CD4-positive, alpha-beta T cell treated with Interleukin-17A for 1 hour (primary cell): ENCODE data around the gene TBC1D22A.

ENCODE experiments used
- DNase-seq: peaks from one replicate; pipeline ENCODE4 v3.0.0-alpha.2; 2020

The TBC1D22A gene

GRCh38 chr22:46891382-46891951 is 129.0 kb downstream of the TBC1D22A start:
- no peak for DNase-seq

GRCh38 chr22:46892866-46893265 is 130.4 kb downstream of the TBC1D22A start:
- DNase-seq: no peak

GRCh38 chr22:46893281-46894020 is 131.0 kb downstream of the TBC1D22A start:
- DNase-seq: no peak

- no peak for DNase-seq
Observed at GRCh38 chr22:46894081-46894671, 131.7 kb downstream of the TBC1D22A start.

- DNase-seq: no peak
Observed at GRCh38 chr22:46894851-46895640, 132.6 kb downstream of the TBC1D22A start.

GRCh38 chr22:46895753-46896152 is 133.3 kb downstream of the TBC1D22A start:
- no peak for DNase-seq

GRCh38 chr22:46896166-46896565 is 133.7 kb downstream of the TBC1D22A start:
- no peak for DNase-seq

GRCh38 chr22:46896568-46897245 is 134.3 kb downstream of the TBC1D22A start:
- no peak for DNase-seq

- peak; percentile 4 for DNase-seq
Observed at GRCh38 chr22:46897246-46897623, 134.8 kb downstream of the TBC1D22A start.

- DNase-seq: no peak
Observed at GRCh38 chr22:46900549-46900948, 138.1 kb downstream of the TBC1D22A start.

- no peak for DNase-seq
Observed at GRCh38 chr22:46902436-46902835, 140.0 kb downstream of the TBC1D22A start.

GRCh38 chr22:46902998-46903916 is 140.8 kb downstream of the TBC1D22A start:
- DNase-seq: no peak

GRCh38 chr22:46905415-46905814 is 143.0 kb downstream of the TBC1D22A start:
- DNase-seq: no peak

GRCh38 chr22:46905834-46906233 is 143.4 kb downstream of the TBC1D22A start:
- no peak for DNase-seq

GRCh38 chr22:46906326-46907045 is 144.0 kb downstream of the TBC1D22A start:
- no peak for DNase-seq

GRCh38 chr22:46907241-46908215 is 145.1 kb downstream of the TBC1D22A start:
- no peak for DNase-seq

GRCh38 chr22:46908641-46909107 is 146.2 kb downstream of the TBC1D22A start:
- no peak for DNase-seq

GRCh38 chr22:46909237-46910030 is 147.0 kb downstream of the TBC1D22A start:
- no peak for DNase-seq

GRCh38 chr22:46910624-46911023 is 148.2 kb downstream of the TBC1D22A start:
- DNase-seq: no peak
